Measurements from ENCODE around the gene SHB.

Gene SHB

DNA sequence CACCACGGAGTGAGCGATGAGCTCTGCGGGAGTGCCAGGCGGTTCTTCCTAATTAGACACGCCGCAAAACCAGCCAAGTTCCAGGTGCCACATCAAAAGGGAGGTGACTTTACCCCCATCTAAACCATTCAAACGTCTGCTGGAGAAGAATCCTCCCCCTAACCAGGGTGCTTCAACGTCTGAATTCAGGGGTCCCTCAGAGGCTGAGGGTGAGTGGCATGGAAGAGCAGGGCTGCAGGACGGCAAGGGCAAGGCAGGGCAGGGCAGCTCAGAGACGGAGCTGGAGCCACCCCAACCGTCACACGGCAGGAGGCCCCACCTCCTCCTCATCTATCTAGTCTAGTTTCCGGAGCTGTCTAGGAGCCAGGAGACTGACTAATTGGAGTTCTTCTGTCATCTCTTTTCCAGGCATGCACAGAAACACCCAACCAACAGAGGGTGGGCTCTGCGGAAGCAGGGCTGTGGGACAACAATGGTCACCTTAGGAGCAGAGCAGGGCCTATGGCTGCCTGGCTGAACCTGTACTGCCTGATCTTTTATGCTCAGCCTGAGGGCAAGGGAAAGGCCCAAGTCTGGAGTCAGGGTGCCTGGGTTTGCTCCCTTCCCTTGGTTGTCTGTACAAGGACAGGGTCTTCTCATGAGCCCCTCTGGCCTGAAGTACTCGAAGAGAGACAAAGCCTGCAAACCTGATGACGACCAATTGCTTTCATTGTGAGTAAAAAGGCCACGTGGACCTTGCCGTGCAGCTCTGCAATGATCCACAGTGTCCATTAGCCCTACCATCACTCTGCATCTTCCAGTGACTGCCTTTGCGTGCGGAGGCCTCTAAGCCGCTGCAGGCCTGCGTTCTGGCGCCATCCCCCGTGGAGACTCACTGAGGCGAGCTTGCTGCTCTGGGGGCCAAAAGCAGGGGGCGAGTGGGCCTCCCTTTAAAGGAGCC lies 84.1 kb downstream of the SHB start:
- no peak for FAIRE-seq

DNA sequence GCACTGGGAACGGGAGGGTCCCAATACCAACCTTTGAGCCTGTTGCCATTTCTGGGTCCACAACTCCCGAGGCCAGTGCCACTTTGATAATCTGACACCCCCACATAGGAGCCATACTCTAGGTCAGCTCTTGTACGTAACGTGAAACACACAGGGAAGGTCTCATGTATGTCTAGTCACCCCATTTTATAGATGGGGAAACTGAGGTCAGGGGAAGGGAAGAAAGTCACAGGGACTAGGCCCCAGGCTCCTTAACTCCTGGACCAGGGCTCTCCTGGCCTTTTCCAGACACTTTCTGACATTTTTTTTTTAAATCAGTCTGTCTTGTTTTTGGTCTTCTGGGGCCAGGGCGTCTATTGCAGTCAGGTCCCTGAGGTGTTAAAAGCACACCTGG lies 84.8 kb downstream of the SHB start:
- FAIRE-seq = no peak

DNA sequence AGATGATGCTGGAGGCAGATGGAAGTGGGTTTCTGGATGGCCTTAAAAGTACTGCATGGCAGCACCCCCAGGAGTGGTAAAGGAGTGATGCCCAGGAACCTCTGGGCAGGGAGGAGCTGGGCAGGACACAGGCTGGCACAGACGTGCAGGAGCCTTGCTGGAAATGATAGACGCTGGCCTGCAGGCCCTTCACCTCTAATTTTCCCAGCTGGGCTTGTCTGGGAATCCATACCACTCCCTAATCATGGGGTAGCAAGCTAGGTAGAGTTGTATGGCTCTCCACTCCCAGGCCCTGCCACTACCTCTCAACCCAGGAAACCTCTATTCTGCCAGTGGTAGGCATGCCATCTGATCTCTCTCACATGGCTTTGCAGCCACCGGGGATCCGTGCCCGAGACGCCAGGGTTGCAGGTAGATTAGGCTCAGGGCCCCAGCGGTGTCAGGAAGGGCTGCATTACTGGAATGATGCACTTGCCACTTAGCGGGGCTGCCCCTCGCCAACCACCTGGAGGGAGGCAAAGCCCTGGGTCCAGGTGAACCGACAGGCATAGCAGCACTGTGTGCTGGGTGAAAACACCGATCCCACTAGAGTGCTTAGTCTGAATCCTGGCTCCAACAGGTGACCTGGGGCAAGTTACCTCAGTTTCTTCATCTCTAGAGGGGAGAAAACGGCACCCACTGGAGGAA lies 85.5 kb downstream of the SHB start:
- FAIRE-seq = no peak

DNA sequence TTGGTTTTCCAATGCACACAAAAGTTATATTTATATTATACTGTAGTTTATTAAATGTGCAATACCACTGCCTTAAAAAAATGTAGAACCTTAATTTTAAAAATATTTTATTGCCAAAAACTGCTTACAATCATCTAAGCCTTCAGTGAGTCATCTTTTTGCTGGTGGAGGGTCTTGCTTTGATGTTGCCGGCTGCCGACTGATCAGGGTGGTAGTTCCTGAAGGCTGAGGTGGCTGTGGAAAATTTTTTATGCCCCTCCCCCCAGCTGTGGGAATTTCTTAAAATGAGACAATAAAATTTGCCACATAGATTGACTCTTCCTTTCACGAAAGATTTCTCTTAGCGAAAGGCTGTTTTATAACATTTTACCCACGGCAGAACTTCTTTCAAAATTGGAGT lies 89.2 kb downstream of the SHB start:
- no peak for FAIRE-seq

DNA sequence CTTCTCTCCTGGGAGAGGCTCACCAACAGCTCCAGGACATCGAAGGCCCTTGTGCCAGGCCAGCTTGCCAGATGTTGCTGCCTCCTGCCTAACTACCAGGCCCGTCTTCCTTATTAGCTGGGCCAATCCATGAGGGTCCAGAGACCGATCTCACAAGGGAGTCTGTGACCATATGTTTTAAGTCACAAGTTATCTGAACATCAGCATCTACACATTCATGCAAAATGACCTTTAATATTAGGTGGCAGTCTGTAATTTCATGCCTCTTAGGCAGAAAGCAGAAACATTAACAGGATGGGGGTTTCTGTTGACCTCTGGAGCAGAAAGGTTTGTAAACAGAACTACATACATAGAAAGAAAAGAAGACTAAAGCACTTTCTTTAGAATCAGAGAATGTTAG lies 90.0 kb downstream of the SHB start:
- FAIRE-seq = no peak

DNA sequence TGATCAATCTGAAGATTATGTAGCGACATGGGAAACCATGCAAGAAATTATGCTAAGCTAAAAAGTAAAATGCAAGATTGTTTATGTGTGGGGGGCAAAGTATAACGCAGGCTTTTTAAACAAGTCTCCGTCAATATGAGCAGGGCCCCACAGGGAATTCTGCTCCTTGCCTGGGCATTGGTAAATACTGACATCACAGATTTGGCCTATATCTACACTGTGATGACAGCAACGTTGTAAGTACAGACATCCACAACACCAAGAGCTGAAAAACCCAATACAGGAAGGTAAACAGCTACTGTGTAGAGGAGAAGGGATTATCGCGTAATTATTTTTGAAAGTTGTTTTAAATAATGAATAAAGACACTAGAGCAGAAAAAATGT lies 90.6 kb downstream of the SHB start:
- FAIRE-seq = no peak

DNA sequence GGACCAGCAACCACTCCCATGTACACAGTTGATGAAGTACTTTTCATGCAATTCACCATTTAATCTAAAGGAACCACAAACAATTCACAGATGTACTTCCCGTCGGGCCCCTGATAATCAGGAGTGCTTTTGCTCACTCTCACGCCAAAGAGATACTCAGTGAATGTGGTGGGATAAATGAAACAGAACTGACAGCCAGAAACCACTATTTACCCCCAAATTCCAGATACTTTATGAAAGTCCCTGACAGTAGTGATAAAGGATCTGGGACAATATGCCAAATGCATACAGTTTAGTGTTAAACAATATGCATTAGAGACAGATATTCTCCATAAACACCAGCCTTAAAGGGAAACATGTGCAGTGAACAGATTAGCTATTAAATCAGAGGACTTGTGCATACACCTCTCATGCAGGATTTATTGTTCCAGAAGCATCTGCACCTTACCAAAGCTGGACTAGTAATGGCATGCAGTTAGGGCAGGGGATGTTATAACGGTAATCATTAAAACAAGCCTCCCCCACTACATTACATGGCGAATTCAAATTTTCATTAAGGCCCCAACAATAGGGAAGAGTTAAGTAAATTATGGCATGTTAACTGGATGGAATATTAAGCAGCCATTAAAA lies 91.1 kb downstream of the SHB start:
- FAIRE-seq = no peak

DNA sequence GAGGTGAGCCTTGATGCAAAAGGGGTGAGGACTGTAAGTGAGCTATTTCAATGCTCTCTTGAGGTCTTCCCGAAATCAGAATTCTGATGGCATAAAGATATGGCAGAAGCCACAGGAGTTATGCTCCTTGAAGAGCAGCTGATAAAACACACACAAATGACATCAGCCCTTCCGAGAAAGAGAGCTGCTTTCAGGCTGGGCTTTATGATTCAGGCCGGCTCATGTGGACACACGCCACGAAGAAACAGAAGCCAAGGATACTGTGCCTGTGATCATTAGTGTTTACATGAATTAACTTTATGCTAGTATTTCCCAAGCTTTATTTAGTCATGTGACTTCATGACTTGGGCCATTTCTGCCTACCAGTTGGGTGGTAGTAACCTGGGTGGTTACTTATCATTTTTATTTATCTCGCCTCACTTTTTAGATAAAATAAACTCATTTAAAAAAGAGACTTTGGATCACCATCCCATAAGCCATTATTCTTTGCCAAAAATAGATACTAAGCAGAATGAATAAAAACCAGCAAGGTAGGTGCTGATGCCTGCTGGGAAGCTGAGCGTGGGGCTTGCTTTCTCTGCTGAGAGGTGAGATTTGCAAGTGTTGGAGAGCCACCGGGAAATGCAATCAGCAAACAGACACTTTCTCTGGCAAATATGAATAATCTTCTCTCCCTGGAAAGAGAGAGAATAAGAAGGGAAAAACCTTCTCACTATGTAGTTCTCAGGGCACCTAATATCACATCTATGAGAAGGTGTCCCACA lies 92.1 kb downstream of the SHB start:
- no peak for FAIRE-seq

DNA sequence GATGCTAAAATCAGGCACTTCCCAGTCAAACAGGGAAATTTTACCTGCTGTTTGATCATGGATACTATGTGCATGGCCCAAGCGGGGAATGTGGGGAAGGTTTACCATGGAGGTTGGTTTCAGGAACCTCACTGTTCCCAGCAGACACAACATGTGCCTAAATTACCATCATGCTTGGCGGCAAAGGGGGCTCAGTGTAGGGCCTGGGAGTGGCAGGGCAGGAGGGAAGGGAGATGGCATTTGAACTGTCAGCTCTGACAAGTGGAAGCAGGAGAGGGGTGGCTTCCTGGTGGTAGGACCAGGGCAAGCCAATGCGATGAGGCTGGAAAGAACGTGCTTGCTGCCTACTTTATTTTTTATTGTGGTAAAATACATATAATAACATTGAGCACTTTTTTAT lies 93.4 kb downstream of the SHB start:
- no peak for FAIRE-seq

DNA sequence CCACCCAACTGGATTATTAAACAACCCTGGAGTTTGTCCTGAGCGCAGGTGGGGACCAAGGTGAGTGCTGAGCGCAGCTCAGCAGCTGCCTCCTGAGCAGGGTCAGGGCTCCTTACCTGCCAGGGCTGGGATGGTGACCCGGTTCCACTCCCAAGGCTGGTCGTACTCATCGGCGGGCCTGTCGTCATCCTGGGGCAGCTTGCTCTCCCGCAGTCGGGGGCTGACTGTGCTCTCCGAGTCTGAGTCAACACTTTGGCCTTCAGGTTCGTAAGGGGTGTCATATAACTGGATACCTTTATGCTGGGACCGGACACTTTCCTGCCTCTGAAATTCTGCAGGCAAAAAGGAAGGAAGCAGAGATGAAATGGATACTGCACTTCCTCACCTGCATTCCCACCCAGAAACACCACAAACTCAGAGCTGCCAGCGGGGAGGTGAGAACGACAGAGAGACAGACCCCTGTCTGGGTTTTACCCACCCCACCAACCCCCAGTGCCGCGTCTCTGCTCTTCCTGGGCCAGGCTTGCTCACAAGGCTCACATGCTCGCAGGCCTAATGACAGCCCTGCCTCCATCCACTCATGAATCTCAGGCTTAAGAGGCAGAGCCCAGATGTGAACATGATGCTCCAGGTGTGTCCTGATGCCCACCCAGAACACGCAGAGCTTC lies 94.4 kb downstream of the SHB start:
- no peak for FAIRE-seq

DNA sequence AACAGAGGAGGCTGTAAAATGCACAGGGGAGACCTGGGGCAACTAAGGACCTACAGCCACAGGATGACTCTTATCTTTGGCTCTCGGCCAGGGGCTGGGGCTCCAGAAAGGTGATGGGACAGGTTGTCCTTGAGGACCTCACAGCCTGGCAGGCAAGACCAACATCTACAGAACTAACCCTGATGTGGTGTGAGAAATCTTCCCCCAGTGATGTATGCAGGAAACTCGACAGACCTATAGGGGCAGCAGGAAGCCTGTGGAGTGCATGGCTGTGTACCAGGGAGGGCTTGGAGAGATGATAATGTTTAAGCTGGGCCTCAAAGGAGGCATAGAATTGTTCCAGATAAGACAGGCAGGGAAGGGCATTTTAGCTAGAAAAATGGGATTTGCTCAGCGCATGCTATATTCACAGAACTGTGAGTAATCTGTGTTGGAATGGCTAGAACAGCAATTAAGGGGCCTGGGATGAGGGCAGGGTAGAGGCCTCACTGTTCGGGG lies 96.6 kb downstream of the SHB start:
- no peak for FAIRE-seq

DNA sequence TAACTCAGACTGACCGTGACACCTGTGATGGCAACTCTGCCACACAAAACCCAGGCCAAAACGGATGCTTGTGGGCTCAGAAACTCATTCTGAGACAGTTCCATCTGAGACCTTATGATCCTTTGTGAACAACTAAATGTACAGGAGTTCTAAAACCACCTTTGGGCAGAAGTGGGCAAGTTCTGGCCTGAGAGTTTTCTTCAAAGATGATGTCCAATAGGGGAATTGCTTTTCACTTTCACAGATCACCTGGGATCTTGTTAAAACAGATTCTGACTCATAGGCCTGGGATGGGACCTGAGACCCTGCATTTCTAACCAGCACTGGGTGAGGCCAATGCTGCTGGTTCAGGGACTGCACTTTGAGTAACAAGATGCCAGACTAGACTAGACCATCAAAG lies 97.3 kb downstream of the SHB start:
- no peak for FAIRE-seq

DNA sequence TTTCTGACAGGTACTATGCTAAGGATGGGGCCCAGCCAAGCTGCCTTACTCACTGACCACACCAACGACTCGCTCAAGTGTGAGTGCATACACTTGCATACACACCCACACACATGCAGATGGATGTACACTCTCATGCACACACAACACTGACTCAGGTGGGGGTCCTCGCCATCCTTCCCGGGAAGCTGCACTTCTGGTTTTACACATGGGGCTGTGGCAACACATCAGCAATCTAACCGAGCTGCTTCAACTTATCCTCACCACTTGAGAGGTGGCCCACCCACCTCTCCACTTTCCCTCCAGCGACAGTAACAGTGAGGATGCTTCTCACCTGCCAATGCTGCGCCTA lies 97.9 kb downstream of the SHB start:
- FAIRE-seq = no peak

DNA sequence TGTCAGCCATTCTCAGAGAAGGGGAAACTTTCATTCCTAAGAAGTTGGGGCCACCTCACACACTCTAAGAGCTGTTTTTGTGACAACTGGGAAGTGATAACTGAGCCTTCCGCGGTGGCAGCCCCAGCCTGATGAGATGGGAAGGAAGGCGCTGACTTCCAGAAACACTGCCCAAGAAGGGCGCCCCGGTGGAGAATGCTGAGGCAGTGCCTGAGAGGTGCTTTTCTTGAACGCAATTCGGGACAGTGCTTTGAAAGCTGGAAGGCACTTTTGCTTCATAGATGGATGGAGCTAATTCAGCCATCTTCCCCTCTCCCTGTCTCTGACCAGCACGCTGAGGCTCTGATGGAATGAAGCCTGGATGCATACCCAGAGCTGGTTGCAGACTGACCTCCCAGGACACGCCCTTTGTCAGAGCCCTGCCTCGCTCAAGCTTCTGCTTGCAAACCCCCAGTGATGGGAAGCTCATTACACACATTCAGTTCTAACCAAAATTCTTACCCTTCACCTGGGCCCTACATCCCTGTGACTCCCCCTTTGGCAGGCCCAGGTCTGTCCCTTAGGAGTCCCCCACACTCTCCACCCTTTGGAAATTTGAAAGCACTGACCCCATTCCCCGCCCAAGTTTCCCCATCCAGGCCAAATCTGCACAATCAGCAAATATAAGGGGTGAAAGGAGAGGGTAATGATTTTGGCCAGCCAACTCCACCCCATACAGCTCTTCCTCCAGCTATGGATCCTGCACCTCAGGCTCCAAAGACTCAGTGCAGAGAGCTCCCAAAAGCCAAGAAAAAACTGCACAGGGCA lies 98.5 kb downstream of the SHB start:
- FAIRE-seq = no peak

DNA sequence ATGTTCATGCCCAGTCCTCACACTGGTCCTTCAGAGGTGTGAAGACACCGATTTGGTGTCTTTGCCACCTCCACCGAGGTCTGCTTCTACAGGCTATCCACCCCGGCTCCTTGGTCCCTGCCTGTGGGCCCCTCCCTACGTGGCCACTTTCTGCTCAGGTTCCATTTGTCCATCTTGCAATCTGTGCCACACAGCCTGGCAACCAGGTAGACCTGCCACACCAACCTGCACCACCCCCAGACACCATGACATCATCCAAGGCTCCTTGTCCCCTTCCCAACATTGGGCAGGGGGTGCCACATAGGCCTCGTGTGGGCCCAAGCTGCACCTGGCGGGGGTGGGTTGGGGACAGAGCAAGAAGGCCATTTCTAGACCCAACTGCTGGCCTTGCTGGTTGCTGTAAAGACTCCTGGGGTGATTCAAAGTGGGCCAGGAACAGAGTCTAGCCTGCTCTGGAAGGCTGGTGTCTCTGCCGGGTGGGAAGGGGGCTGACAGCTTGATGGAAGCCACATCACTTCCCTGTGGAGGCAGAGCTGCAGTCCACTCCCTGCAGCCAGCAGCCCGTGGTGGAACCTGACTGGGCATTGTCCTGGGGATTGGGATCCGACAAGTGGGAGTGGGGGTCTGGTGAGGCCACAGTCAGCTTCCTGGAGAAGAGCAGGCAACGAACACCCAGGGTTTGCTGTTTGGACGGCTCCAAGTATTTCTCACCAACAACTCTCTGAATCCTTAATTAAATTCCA lies 99.3 kb downstream of the SHB start:
- FAIRE-seq = no peak

DNA sequence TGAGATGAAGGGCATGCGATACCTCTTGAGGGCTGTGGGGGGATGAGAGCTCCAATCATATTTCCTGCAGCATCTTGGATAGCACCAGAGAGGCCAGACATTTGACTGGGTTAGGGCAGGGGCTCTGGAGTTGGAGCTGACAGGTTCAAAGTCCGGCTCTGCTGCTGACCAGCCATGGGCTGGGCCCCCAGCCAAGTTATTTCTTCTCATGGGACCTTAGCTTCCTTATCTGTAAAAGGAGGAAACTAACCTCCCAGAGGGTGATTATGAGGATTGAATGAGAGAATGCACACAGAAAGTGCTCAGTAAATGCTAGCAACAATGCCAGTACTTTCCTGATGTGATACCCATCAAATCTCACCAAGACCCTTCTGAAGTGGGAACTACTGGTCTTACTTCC lies 99.9 kb downstream of the SHB start:
- no peak for FAIRE-seq

DNA sequence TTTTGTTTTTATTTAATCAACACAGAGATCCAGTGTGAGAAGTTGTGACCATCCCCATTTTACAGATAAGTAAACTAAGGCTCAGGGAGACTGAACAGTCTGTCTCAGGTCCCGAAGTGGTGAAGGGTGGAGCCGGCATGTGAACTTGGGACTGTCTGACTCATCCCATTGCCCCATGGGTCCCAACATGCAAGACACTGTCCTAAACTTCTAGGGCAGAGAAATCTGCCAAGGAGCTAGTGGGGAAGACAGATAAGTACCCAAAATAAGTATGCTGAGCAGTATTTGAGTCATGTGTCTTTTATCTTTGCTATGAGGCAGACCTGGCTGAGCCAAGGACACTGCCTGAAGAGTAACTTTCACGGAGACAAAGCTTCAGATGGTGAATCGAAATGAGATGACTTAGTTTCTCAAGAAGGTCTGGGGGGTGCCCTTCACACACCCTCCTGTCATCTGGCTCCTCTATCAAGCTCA lies 100.8 kb downstream of the SHB start:
- no peak for FAIRE-seq

DNA sequence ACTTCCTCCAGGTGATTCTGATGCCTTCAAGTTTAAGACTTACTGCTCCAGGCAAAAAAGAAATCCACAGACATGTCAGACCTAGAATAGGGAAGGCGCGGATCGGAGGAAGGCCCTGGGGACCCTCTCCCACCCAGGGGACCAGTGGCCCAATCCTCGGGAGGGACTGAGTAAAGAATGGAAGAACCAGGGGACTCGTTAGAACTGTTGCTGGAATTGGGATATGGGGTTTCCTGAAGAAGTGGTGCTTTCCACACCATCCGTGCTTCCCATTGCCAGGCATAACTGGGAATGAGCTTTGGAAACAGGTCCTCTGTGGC lies 101.3 kb downstream of the SHB start:
- FAIRE-seq = no peak

DNA sequence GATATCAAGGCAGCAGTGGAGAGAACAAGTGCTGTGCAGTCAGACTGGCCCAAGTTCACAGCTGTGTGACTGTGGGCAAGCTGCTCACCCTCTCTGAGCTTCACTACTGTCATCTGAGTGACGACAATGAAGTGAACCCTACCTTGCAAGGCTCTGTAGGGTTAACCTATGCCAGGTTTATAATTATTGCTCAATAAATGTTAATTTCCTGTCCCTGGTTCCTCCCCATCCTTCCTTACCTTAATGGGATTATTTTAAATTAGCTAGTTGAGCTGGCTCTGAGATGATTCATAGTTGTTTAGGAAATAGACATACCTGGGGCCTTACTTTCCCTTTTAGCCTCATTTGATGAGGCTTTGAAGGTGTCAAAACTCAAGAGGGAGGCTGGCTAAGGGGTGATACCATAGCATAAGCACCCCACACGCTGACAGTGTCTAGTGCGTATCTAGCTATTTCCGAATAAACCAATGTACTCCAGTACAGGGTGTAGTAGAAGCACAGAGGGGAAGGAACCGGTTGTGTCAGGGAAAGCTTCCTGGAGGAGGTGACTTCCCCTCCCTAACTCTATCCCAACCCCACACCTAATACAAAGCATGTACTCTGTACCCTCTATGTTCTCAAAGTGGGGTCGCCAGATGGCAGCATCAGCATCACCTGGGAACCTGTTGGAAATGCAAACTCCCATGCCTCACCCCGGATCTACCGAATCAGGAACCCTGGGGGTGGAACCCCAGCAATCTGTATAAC lies 101.8 kb downstream of the SHB start:
- FAIRE-seq = no peak

DNA sequence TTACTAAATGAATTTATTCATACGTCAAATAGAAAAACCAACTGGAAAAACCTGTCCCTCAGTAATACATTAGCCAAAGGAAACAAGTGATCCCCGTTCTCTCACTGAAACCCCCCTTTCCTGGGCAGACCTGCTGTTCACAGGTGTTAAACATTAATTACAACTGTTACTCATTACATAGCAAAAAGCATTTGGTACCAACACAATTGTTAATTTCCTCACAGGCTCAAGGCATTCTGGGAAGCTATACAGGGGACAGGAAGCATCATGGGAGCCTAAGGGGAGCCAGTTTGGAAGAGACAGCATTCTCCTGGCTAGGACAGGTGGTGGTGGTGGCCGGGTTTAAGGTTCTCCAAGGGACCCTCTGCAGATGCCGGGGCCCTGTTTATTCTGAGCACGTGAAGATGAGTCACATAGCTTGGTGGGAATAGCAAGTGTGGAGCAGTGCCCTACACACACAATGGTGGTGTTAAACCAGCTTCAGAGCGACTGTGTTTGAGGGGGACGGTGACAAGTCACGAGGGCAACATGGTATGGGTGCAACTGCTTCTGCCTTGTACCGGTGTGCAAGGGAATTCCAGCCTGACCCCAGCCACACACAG lies 102.5 kb downstream of the SHB start:
- FAIRE-seq = no peak

All from A204.1 (cell line).